HepG2 (cell line): ENCODE data around the gene PLEKHG4. TPM values are rescaled to one million over a fixed set of nuclear protein-coding genes. Genes with fewer than 3 reads are reported as not detected.
A peak's percentile ranks its signal among the peaks of the same experiment; 100 is the strongest.

Experiments used
- AGO1 ChIP-seq: fragments of 200-400 bp; formaldehyde crosslinking; IDR thresholded peaks from 2 replicates; pipeline ENCODE4 v1.6.1; 2017; ENCODE audit warnings: mild to moderate bottlenecking, low read depth, low read length, moderate library complexity; ENCODE audit not compliant: poor library complexity, severe bottlenecking
- BHLHE40 ChIP-seq: IDR thresholded peaks from 2 replicates; pipeline ENCODE4 v1.6.1; 2011; ENCODE audit warnings: low read length, improper control_type of control experiment
- ETV6 ChIP-seq: sonication (generic); formaldehyde crosslinking; conservative IDR thresholded peaks from 2 replicates; pipeline ENCODE4 v1.4.0; 2020; ENCODE audit warnings: missing genetic modification reagents
- KAT2B ChIP-seq: fragments of 150-350 bp; IDR thresholded peaks from 2 replicates; pipeline ENCODE4 v1.6.1; 2014; ENCODE audit warnings: low read depth, low read length, borderline replicate concordance
- MXI1 ChIP-seq: IDR thresholded peaks from 3 replicates; pipeline ENCODE4 v1.6.1; 2012; ENCODE audit warnings: low read depth, low read length, inconsistent platforms, borderline replicate concordance
- POLR2G ChIP-seq: fragments of 200-400 bp; formaldehyde crosslinking; IDR thresholded peaks from 2 replicates; pipeline ENCODE4 v1.6.1; 2018; ENCODE audit warnings: mild to moderate bottlenecking, low read depth, low read length, moderate library complexity
- RELA ChIP-seq: sonication (generic); formaldehyde crosslinking; IDR thresholded peaks from 2 replicates; pipeline ENCODE4 v1.4.0; 2020; ENCODE audit warnings: missing genetic modification reagents
- REPIN1 ChIP-seq: sonication (generic); formaldehyde crosslinking; IDR thresholded peaks from 2 replicates; pipeline ENCODE4 v1.8.0; 2022; ENCODE audit warnings: missing genetic modification reagents, low read depth, mild to moderate bottlenecking, borderline replicate concordance
- SMARCC2 ChIP-seq: fragments of 450-650 bp; IDR thresholded peaks from 2 replicates; pipeline ENCODE4 v1.6.1; 2017; ENCODE audit warnings: antibody characterized with exemption, mild to moderate bottlenecking
- TEAD2 ChIP-seq: sonication (generic); formaldehyde crosslinking; IDR thresholded peaks from 2 replicates; pipeline ENCODE4 v1.9.0; 2021; ENCODE audit warnings: missing genetic modification reagents
- ZBTB3 ChIP-seq: sonication (generic); formaldehyde crosslinking; IDR thresholded peaks from 2 replicates; pipeline ENCODE4 v1.4.0; 2020; ENCODE audit warnings: low read depth, mild to moderate bottlenecking, moderate library complexity, missing genetic modification reagents, borderline replicate concordance
- ZFX ChIP-seq: sonication (generic); formaldehyde crosslinking; IDR thresholded peaks from 2 replicates; pipeline ENCODE4 v1.4.0; 2020; ENCODE audit warnings: mild to moderate bottlenecking, low read depth, missing genetic modification reagents, moderate library complexity
- ZNF136 ChIP-seq: sonication (generic); formaldehyde crosslinking; IDR thresholded peaks from 2 replicates; pipeline ENCODE4 v1.8.1; 2022; ENCODE audit warnings: low read depth, mild to moderate bottlenecking, moderate library complexity, missing genetic modification reagents
- ZNF225 ChIP-seq: sonication (generic); formaldehyde crosslinking; IDR thresholded peaks from 2 replicates; pipeline ENCODE4 v1.4.0; 2020; ENCODE audit warnings: mild to moderate bottlenecking, missing genetic modification reagents
- ZNF232 ChIP-seq: sonication (generic); formaldehyde crosslinking; IDR thresholded peaks from 2 replicates; pipeline ENCODE4 v1.4.0; 2020; ENCODE audit warnings: missing genetic modification reagents, borderline replicate concordance
- ZNF383 ChIP-seq: sonication (generic); formaldehyde crosslinking; IDR thresholded peaks from 2 replicates; pipeline ENCODE4 v1.4.0; 2020; ENCODE audit warnings: missing genetic modification reagents, mild to moderate bottlenecking, borderline replicate concordance
- ZNF562 ChIP-seq: sonication (generic); formaldehyde crosslinking; IDR thresholded peaks from 2 replicates; pipeline ENCODE4 v1.8.0; 2022; ENCODE audit warnings: missing genetic modification reagents, borderline replicate concordance
- ZNF577 ChIP-seq: sonication (generic); formaldehyde crosslinking; IDR thresholded peaks from 2 replicates; pipeline ENCODE4 v1.4.0; 2020; ENCODE audit warnings: mild to moderate bottlenecking, low read depth, missing genetic modification reagents, borderline replicate concordance
- ZNF614 ChIP-seq: IDR thresholded peaks from 2 replicates; pipeline ENCODE4 v1.6.1; 2018; ENCODE audit warnings: missing biosample characterization, missing genetic modification reagents, inconsistent platforms, borderline replicate concordance
- ZNF678 ChIP-seq: sonication (generic); formaldehyde crosslinking; IDR thresholded peaks from 2 replicates; pipeline ENCODE4 v1.4.0; 2020; ENCODE audit warnings: mild to moderate bottlenecking, missing genetic modification reagents
- ZNF766 ChIP-seq: sonication (generic); formaldehyde crosslinking; IDR thresholded peaks from 2 replicates; pipeline ENCODE4 v1.5.0; 2020; ENCODE audit warnings: missing genetic modification reagents, borderline replicate concordance
- ZNF782 ChIP-seq: sonication (generic); formaldehyde crosslinking; IDR thresholded peaks from 2 replicates; pipeline ENCODE4 v1.4.0; 2020; ENCODE audit warnings: missing genetic modification reagents, mild to moderate bottlenecking, borderline replicate concordance
- ZNF839 ChIP-seq: sonication (generic); formaldehyde crosslinking; IDR thresholded peaks from 2 replicates; pipeline ENCODE4 v1.4.0; 2020; ENCODE audit warnings: missing genetic modification reagents, mild to moderate bottlenecking, borderline replicate concordance
- ZSCAN30 ChIP-seq: sonication (generic); formaldehyde crosslinking; IDR thresholded peaks from 2 replicates; pipeline ENCODE4 v1.5.0; 2020; ENCODE audit warnings: mild to moderate bottlenecking, missing genetic modification reagents
- polyA plus RNA-seq, 8 experiments: library from polyadenylated mRNA; depleted of rRNA in 3 of 8; stranded (reverse) in 7 of 8; unstranded in 1 of 8; fragments of >200 nt; fragmentation: Illumina TruSeq in 4 of 8; extraction: Trizol in 4 of 8; gene quantifications; 2 replicates each; pipeline versions ENCODE4 v1.2.1 to v1.2.3, GENCODE V29; 2011 to 2016; ENCODE audit warnings: low read depth in 4 of 8, missing spikeins in 1 of 8, mixed read lengths in 1 of 8; ENCODE audit not compliant: insufficient read depth in 1 of 8
- total RNA-seq, 5 experiments: library from RNA; depleted of rRNA; stranded (reverse); fragments of >200 nt; fragmentation: Illumina TruSeq; extraction: Trizol; gene quantifications; 2 replicates each; pipeline ENCODE4 v1.2.3, GENCODE V29; 2016; ENCODE audit warnings: low read depth in 1 of 5
- TF ChIP-seq, protein P1 (sequence below): sonication (generic); formaldehyde crosslinking; IDR thresholded peaks from 2 replicates; pipeline ENCODE4 v1.4.0; 2020; ENCODE audit warnings: mild to moderate bottlenecking, missing genetic modification reagents
- TF ChIP-seq, protein P2 (sequence below): sonication (generic); formaldehyde crosslinking; IDR thresholded peaks from 2 replicates; pipeline ENCODE4 v1.8.0; 2022; ENCODE audit warnings: missing genetic modification reagents, mild to moderate bottlenecking, borderline replicate concordance

The PLEKHG4 gene
- total and polyA plus RNA-seq, 2 of the 13 experiments (the other 11 are each of a cell fraction or from before 2014, with no cell fraction given), result 7.1 to 13.6 TPM

DNA sequence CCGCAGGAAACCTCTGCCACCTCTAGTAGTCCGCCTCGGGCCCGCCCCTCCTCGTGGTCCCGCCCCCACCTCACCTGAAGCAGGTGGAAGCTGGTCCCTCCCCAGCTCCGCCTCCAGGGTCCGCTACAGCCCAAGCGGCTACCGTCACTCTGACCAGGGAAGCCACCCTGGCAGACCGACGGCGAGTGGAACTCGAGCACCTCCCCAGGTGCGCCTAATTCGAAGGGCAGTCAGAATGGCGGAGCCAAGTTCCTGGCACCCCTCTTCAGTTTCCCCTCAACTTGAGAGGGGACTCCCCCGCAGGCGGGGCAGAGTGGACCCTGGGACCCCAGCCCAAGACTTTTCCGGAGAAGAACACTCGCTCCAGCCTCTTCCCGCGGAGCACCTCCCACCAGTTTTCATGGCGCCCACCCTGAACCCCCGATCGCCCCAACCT is 32.6 kb upstream of the PLEKHG4 start (continued):
- TF ChIP-seq, protein P1, sequence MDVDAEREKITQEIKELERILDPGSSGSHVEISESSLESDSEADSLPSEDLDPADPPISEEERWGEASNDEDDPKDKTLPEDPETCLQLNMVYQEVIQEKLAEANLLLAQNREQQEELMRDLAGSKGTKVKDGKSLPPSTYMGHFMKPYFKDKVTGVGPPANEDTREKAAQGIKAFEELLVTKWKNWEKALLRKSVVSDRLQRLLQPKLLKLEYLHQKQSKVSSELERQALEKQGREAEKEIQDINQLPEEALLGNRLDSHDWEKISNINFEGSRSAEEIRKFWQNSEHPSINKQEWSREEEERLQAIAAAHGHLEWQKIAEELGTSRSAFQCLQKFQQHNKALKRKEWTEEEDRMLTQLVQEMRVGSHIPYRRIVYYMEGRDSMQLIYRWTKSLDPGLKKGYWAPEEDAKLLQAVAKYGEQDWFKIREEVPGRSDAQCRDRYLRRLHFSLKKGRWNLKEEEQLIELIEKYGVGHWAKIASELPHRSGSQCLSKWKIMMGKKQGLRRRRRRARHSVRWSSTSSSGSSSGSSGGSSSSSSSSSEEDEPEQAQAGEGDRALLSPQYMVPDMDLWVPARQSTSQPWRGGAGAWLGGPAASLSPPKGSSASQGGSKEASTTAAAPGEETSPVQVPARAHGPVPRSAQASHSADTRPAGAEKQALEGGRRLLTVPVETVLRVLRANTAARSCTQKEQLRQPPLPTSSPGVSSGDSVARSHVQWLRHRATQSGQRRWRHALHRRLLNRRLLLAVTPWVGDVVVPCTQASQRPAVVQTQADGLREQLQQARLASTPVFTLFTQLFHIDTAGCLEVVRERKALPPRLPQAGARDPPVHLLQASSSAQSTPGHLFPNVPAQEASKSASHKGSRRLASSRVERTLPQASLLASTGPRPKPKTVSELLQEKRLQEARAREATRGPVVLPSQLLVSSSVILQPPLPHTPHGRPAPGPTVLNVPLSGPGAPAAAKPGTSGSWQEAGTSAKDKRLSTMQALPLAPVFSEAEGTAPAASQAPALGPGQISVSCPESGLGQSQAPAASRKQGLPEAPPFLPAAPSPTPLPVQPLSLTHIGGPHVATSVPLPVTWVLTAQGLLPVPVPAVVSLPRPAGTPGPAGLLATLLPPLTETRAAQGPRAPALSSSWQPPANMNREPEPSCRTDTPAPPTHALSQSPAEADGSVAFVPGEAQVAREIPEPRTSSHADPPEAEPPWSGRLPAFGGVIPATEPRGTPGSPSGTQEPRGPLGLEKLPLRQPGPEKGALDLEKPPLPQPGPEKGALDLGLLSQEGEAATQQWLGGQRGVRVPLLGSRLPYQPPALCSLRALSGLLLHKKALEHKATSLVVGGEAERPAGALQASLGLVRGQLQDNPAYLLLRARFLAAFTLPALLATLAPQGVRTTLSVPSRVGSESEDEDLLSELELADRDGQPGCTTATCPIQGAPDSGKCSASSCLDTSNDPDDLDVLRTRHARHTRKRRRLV (CRISPR knock-in tag), result 0 out of 2 replicates have a peak, but pooled peaks have one; percentile 21
- TF ChIP-seq RELA (CRISPR knock-in tag) (no peak), TEAD2 (CRISPR knock-in tag) (no peak), ZNF678 (CRISPR knock-in tag) (peak; percentile 62; the same call in 1 of the 2 replicates), ZNF136 (CRISPR knock-in tag) (no peak), ZNF782 (0 out of 2 replicates have a peak, but pooled peaks have one; percentile 88), ZNF383 (CRISPR knock-in tag) (no peak; the same call in 1 of the 2 replicates), ZNF577 (no peak), ZFX (CRISPR knock-in tag) (no peak), AGO1 (peak; percentile 5), ZBTB3 (CRISPR knock-in tag) (no peak), REPIN1 (CRISPR knock-in tag) (no peak), ZNF839 (no peak), ETV6 (no peak), ZNF614 (CRISPR knock-in tag) (no peak), ZNF225 (CRISPR knock-in tag) (peak; percentile 45; the same call in 1 of the 2 replicates), ZSCAN30 (CRISPR knock-in tag) (no peak), ZNF232 (CRISPR knock-in tag) (no peak), ZNF562 (CRISPR knock-in tag) (no peak), SMARCC2 (no peak), ZNF766 (CRISPR knock-in tag) (no peak; the same call in 1 of the 2 replicates), MXI1 (no peak), POLR2G (no peak), BHLHE40 (no peak), KAT2B (no peak)
- TF ChIP-seq, protein P2, sequence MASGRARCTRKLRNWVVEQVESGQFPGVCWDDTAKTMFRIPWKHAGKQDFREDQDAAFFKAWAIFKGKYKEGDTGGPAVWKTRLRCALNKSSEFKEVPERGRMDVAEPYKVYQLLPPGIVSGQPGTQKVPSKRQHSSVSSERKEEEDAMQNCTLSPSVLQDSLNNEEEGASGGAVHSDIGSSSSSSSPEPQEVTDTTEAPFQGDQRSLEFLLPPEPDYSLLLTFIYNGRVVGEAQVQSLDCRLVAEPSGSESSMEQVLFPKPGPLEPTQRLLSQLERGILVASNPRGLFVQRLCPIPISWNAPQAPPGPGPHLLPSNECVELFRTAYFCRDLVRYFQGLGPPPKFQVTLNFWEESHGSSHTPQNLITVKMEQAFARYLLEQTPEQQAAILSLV, result no peak
